HG03039 (cell line): ENCODE data around the gene POLK.
A peak's percentile ranks its signal among the peaks of the same experiment; 100 is the strongest.
"Not testable (repeated sequence)": the region's sequence is repeated elsewhere in the genome, so short reads cannot be mapped to it uniquely, and the experiment has no call there.

Experiments used
- ATAC-seq: cut with Tn5 transposase; IDR thresholded peaks from one replicate; pipeline ENCODE4 v1.9.1; 2021; ENCODE audit warnings: mild to moderate bottlenecking, moderate library complexity; ENCODE audit not compliant: unreplicated experiment

The POLK gene

GRCh38 chr5:75510417-75510835 lies 1.3 kb upstream of the POLK start:
- ATAC-seq = no peak

- peak; percentile 20 for ATAC-seq
These were observed 756 bp upstream of the POLK start for GRCh38 chr5:75510836-75511434.

- no peak for ATAC-seq
These were observed 838 bp downstream of the POLK start for GRCh38 chr5:75512383-75513074.

- ATAC-seq = no peak
These were observed 2.1 kb downstream of the POLK start for GRCh38 chr5:75513841-75514240.

- ATAC-seq = no peak
These were observed 2.6 kb downstream of the POLK start for GRCh38 chr5:75514323-75514722.

- no peak for ATAC-seq
These were observed 8.1 kb downstream of the POLK start for GRCh38 chr5:75519761-75520160.

- ATAC-seq = no peak
These were observed 9.5 kb downstream of the POLK start for GRCh38 chr5:75521195-75521594.

GRCh38 chr5:75522025-75522424 lies 10.3 kb downstream of the POLK start:
- no peak for ATAC-seq

GRCh38 chr5:75522542-75522941 lies 10.9 kb downstream of the POLK start:
- no peak for ATAC-seq

GRCh38 chr5:75523275-75523674 lies 11.6 kb downstream of the POLK start:
- no peak for ATAC-seq

GRCh38 chr5:75524071-75524470 lies 12.4 kb downstream of the POLK start:
- peak; percentile 91 for ATAC-seq

- ATAC-seq = no peak
These were observed 12.9 kb downstream of the POLK start for GRCh38 chr5:75524591-75524990.

GRCh38 chr5:75525344-75525743 lies 13.7 kb downstream of the POLK start:
- no peak for ATAC-seq

GRCh38 chr5:75526070-75526469 lies 14.4 kb downstream of the POLK start:
- ATAC-seq = no peak

GRCh38 chr5:75529185-75529584 lies 17.5 kb downstream of the POLK start:
- ATAC-seq = no peak

GRCh38 chr5:75532190-75532589 lies 20.5 kb downstream of the POLK start:
- no peak for ATAC-seq

- not testable (repeated sequence) for ATAC-seq
These were observed 22.0 kb downstream of the POLK start for GRCh38 chr5:75533716-75534115.

- ATAC-seq = no peak
These were observed 23.0 kb downstream of the POLK start for GRCh38 chr5:75534734-75535133.

- ATAC-seq = no peak
These were observed 24.5 kb downstream of the POLK start for GRCh38 chr5:75536147-75536546.

- ATAC-seq = no peak
These were observed 25.1 kb downstream of the POLK start for GRCh38 chr5:75536694-75537360.

GRCh38 chr5:75538211-75538610 lies 26.5 kb downstream of the POLK start:
- ATAC-seq = no peak

GRCh38 chr5:75545131-75545530 lies 33.4 kb downstream of the POLK start:
- ATAC-seq = no peak
